HG03025 (cell line): ENCODE results near the gene PTPRA.
A peak's percentile ranks its signal among the peaks of the same experiment; 100 is the strongest.
"Not testable (repeated sequence)": the region's sequence is repeated elsewhere in the genome, so short reads cannot be mapped to it uniquely, and the experiment has no call there.

Experiments used
- ATAC-seq: cut with Tn5 transposase; IDR thresholded peaks from one replicate; pipeline ENCODE4 v1.9.1; 2021; ENCODE audit warnings: mild to moderate bottlenecking, moderate library complexity; ENCODE audit not compliant: unreplicated experiment, low FRiP score

Gene PTPRA

DNA sequence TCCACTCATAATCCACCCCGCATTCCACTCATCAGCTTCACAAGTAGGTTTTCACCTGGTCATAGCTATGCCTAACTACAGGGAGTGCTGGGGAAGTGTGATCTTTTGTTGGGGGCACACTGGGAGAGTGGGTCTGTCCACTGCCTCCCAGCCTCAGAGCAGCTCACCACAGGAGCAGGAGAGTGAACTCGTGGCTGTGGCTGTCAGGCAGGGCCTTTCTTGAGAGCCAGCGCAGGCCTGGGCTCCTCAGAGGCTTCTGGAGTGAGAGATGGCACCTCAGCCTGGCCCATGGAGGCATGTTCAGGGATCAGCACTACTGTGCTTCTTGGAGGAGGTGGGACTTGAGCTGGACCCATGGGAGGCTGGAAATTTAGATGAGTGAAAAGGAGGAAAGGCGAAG is 166.1 kb downstream of the PTPRA start:
- ATAC-seq: no peak

DNA sequence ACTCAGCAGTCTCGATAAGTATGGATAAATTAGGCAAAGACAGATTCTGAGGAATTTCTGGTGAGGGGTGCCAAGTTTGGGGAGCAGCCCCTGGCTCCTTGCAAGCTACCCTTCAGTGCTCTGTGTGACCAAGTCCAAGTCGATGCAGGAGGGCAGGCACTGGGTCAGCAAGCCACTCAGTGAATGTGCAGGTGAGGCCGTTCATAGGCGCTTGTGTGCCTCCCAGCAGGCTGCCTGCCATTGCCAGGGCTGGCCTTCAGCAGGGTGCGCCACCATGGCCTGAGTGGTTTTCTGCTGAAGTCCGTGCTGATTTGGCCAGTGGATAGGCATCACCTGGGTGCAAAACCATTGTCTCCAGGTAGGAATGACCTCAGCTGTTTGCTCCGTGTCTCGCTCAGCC is 166.8 kb downstream of the PTPRA start:
- ATAC-seq: no peak

DNA sequence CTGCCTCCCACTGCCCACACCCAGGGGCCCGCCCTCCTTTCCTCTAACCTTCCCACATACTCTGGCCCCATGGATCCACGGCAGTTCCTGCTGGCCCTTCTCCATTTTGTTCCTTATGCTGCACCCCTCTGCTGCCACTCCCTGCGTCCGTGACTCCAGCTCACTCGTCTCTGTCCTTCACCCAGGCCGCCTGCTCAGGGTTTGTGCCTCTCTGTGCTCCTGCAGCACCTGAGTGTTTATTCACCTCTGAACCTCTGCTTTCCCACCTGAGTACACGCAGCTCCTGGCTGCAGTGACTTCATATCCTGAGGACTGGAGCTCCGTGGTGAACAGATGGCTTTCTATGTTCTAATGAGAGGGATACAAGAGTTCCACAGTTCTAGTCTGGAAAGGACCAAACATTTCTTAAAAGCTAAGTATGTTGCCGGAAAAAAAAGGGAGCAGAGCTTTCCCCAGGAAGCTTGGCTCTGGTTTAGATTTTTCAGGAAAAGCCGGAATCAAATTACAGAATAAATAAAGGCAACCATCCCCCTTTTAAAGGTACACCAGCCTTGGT is 168.7 kb downstream of the PTPRA start:
- ATAC-seq: no peak

DNA sequence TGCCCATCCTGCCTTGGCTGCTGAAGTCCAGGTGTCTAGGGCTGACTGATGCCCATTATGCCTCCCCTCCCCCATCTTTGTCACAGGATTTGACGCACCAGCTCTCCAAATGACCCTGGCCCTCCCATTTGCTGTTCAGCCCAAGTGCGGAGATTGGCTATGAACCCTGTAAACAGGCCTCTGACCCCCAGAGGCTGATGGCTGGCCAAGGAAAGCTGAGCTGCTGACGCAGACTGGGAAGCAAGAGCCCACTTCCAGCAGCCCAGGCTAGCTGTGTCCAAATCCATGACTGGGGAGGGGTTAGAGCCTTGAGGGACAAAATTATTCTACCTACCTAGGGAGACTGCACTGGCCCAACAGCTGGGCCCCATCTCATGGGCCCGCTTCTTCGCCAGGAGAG is 169.3 kb downstream of the PTPRA start:
- ATAC-seq: no peak

DNA sequence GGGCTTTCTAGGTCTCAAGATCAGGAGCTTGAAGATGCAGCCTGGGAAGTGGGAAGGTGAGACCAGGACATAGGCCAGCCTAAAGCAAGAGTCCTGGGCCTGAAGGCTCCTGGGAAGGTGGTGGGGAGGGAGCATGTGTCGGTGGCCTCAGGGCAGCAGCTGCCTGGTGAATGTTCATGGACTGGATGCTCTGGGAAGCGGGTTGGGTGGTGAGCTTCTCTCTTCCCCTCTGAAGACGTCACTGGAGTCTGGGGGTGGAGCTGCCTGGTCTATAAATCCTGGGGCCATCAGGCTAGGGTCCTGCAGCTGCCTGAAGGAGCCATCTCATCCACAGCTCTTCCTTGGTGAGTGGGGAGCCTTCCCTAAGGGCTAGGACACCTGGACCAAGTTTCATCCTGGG is 170.0 kb downstream of the PTPRA start, which contains the start of gene GNRH2:
TSS of gene GNRH2 (plus strand) at position 301 of the 400 bp plus-strand sequence. CDS start 793 bp downstream, outside the sequence.
- ATAC-seq: no peak

DNA sequence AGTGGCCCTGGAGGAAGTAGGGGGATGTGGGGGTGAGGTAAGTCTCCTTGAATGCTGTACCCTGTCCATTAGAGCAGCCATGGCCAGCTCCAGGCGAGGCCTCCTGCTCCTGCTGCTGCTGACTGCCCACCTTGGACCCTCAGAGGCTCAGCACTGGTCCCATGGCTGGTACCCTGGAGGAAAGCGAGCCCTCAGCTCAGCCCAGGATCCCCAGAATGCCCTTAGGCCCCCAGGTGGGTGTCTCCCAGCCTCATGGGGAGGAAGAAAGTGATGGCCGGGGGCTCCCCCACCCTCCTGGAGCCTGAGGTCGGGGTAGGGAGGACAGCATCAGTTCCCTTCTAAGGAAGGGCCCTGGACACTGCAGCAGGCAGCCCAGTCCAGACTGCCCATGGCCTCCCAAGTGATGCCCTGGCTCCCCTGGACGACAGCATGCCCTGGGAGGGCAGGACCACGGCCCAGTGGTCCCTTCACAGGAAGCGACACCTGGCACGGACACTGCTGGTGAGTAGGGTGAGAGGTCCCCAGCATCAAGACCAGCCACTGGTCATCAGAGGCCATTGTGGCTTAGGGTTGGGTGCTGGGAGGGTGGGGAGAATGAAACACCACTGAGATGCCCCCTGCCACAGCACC is 171.2 kb downstream of the PTPRA start:
- no peak for ATAC-seq

DNA sequence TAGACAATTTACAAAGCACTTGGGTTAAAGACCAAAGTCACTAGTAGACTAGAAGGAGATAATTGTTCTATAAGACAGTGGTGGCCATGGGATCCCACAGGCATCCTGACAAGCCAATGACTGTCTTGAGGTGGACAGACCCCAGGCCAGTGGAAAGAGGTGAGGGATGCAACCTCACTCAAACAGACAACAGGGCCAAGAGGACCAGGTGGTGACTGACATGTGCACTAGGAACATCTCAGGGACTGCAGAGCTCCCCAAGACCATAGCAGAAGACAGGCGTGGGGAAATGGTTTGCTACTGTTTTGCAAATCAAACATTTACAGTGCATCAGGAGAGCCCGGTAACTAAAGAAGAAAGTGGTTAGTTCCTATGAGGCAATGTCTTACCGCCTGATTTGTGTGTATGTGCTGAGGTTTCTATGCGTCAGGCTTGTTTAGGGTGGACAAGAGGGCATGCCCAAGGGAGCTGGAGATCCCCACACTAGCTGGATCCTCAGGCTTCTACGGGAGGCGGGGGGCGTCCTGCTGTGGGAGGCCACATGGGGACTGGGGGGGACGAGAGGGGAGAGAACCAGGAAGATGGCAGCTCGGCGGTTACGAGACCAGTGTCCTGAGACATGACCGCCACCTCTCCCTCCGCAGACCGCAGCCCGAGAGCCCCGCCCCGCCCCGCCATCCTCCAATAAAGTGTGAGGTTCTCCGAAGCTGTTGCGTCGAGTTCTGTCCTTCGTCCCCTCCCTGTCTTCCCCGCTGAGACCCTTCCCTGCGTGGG is 171.9 kb downstream of the PTPRA start:
- peak; percentile 40 for ATAC-seq

DNA sequence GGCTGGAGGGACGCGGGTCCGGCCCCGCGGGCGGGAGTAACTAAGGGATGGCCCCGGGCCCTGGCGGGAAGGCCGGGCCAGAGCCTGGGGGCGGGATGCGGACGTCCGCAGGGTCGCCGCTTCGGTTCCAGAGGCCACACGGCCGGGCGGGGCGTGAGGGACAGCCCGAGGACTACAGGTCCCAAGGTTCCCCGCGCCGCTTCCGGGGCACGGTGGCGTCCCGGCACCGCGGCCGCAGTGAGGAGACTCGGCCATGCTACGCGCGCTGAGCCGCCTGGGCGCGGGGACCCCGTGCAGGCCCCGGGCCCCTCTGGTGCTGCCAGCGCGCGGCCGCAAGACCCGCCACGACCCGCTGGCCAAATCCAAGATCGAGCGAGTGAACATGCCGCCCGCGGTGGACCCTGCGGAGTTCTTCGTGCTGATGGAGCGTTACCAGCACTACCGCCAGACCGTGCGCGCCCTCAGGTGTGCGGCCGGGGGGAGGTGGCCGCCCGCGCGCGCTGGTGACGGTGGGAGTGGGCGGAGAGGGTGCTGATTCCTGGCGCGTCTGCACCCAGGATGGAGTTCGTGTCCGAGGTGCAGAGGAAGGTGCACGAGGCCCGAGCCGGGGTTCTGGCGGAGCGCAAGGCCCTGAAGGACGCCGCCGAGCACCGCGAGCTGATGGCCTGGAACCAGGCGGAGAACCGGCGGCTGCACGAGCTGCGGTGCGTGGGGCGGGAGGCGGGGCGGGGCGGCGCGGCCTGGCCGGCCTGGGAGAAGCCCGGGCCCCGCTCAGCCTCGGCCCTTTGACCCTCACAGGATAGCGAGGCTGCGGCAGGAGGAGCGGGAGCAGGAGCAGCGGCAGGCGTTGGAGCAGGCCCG is 172.8 kb downstream of the PTPRA start, which contains the start of gene MRPS26:
TSS of gene MRPS26 (plus strand) at position 237 of the 861 bp plus-strand sequence. CDS start at position 254, 17 bp downstream.
- peak; percentile 86 for ATAC-seq

DNA sequence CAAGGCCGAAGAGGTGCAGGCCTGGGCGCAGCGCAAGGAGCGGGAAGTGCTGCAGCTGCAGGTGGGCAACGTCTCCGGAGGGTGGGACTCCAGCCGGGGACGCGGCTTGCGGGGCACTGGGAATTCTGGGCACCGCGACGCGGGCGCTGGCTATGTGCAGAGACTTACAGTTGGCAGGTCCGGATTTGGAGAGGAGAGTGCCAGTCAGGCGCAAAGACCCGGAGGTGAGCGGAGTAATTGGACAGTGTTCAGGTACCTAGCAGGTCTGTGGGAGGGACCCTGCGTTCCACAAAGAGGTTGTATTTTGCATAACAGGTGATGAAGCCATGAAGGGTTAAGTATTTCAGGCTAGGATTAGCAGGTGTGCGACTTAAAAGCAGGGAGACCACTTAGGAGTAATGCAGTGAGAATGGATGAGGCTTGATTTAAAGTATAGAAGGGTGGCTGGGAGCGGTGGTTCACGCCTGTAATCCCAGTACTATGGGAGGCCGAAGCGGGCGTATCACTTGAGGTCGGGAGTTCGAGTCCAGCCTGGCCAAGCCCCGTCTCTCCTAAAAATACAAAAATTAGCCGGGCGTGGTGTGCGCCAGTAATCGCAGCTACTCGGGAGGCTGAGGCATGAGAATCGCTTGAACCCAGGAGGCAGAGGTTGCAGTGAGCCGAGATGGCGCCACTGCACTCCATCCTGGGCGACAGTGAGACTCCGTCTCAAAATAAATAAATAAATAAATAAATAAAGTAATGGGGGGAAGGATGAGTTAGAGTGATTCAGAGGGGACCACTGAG is 173.6 kb downstream of the PTPRA start:
- peak; percentile 9 for ATAC-seq

DNA sequence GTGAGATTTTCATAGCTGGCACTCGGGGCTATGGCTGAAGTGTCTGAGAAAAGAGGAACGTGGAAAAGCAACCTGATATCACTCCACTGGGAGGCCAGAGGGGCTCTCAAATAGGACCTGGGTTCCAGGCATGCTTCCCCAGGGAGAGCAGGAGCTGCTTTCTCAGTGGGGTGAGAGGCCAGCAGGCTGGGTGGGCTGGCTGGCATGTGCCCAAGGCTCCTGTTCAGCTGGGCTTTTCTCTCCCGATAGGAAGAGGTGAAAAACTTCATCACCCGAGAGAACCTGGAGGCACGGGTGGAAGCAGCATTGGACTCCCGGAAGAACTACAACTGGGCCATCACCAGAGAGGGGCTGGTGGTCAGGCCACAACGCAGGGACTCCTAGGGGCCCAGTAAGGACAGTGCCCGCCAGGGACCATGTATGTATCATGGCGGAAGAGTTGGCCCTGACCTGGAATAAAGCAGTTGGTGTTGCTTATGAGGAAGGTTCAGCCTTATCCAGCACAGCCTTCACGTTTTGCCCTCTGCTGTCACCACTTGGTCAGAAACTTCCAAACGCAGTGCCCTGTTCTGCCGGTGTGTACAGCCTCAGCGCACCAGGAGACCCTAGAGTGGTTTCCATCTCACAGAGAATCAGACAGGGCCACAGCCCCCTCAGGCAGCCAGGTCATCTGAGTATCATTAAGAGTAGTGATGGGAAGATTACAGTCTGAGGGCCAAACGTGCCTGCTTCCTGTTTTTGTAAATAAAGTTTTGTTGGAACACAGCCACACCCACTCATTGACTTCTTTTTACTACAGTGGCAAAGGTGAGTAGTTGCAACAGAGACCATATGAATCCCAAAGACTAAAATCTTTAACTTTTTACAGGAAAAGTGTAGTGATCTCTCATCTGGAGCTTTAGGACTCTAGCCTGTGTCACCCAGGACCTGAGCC is 174.5 kb downstream of the PTPRA start:
- ATAC-seq: no peak

DNA sequence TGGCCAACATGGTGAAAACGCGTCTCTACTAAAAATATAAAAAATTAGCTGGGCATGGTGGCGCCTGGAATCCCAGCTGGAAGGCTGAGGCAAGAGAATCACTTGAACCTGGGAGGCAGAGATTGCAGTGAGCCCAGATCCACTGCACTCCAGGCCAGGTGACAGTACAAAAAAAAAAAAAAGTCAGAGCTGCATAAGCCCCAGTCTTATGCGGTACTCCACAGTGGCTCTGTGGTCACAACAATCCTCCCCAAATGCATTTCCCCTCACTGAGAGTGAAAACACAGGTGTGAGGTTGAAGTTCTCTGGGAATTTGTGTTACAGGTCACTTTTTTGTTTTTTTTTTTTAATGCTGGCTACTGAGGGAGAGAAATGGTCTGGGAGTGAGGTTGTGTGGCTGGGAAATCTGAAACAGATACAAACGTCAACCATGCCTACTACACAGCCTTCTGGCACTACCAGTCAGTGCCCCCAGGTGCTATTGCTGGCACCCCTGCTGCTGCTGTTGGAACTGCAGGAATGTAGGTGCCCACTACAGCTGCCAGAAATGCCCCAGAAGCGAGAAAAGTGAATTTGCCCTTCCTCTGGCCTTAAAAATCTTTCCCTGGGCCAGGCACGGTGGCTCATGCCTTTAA is 178.2 kb downstream of the PTPRA start:
- no peak for ATAC-seq

DNA sequence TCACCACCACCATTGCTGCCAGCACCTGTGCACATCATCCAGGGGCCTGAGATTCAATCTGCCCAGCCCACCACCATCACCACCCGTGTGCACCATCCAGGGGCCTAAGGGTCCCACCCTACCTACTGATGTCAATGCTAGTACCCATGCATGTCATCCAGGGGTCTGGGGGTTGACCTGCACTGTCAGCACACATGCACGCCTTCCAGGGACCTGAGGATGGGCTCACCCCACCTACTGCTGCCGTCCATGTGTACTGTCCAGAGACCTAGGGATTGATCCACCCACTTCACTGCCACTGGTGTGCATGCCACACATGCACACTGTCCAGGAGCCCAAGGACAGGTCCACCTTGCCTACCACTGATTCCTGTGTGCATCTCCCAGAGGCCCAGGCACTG is 186.2 kb downstream of the PTPRA start:
- no peak for ATAC-seq

DNA sequence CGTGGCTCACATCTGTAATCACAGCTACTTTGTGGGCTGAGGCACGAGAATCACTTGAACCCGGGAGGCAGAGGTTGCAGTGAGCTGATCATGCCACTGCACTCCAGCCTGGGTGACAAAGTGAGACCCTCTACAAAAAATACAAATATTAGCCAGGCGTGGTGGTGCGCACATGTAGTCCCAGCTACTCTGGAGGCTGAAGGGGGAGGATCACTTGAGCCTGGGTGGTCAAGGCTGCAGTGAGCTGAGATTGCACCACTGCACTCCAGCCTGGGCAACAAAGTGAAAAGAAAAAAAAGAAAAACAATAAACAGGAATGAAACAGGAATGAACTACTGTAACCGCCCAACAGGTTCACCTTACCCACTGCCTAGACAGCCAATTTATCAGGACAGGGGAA is 190.8 kb downstream of the PTPRA start:
- not testable (repeated sequence) for ATAC-seq

DNA sequence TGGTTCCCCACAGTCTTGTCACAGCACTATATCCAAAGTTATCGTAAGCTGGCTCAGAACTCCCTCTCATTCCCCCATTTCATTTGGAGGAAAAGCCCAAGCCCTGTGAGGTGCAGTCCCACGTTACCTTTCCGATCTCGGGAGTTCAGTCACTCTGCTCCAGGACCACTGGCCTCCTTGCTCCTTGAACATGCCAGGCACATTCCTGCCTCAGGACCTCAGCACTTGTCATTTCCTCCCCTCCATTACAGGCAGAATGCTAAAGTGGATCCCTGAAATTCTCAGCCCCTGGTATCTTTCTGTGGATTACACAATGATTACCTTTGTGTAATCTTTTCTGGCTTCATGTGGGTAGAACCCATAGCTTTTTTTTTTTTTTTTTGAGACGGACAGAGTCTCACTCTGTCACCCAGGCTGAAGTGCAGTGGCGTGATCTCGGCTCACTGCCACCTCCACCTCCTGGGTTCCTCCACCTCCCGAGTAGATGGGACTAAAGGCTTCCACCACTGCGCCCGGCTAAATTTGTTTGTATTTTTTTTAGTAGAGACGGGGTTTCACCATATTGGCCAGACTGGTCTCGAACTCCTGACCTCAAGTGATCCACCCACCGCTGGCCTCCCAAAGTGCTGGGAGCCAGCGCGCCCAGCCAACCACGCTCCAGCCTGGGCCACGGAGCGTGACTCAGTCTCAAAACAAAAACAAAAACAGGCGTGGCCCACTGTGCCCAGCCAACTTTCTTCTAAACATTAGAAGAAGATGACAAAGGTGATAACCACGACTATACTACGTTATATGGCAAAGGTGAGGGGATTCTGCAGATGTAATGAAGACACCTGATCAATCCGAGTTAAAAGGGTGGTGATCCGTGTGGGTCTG is 194.1 kb downstream of the PTPRA start:
- ATAC-seq: no peak

DNA sequence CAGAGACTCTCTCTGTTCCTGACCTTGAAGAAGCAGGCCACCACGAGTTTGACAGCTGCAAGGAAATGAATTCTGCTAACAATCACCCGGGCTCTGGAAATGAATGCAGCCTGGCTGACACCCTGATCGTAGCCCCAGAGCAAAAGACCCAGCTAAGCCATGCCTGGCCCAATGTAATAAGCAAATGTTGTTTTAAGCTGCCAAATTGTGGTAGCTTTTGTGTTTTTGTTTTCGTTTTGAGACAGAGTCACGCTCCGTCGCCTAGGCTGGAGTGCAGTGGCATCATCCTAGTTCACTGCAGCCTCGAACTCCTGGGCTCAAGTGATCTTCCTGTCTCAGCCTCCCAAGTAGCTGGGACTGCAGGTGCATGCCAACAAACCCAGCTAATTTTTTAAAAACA is 194.8 kb downstream of the PTPRA start:
- ATAC-seq: no peak

DNA sequence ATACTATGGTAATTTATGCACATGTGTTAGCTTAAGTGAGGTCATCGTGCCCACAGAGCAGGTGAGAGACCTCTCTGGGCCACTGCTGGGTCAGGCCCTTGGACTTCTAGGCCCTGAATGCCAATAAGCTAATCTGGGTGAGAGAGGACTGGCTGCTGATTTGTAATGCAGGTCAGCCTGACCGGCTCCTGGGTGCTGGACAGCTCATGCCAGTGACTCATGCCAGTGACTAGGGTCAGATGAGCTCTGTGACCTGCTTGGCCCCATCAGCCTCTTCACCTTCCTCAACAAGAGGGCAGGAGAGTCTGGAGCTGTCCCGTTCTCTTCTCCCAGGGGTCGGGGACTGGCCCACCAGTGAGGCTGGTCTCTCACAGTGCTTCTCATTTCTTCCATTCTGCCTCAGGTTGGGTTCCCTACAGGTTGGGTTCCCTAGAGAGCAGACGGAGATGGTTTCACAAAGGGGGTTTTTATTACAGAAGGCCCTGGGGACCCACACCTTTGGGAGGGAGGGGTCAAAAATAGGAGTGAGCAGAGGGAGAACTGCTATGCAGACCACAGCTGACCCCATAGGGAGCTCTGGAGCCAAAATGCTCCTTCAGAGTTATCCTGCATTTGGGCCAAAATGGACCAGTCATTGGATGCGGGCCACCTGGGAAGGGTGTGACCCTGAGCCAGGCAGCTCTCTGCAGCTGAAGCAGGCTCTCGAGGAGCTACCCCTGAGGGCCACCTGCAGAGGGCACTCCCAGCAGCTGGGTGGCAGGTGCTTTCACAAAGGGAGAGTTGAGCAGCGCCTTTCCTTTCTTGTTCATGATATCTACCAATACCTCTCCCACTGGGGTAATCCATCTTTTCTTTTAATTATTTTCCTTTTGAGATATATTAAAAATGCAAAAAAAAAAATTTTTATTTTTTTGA is 196.0 kb downstream of the PTPRA start:
- no peak for ATAC-seq
